Stomach (tissue), 9 donors: Measurements from ENCODE around the gene BSCL2. TPM values are rescaled to one million over a fixed set of nuclear protein-coding genes. Genes with fewer than 3 reads are reported as not detected.
"Not testable (repeated sequence)": the region's sequence is repeated elsewhere in the genome, so short reads cannot be mapped to it uniquely, and the experiment has no call there.

Experiments
- DNase-seq, 2 donors: peaks; one replicate each; pipeline versions ENCODE4 v3.0.0 to v3.0.0-alpha.2; 2013 to 2019
- H3K27ac ChIP-seq, 5 donors: fragments of 200-600 bp in 4 of 5; sonication (generic) in 4 of 5; one replicate each; pipeline ENCODE4 v1.5.1; 2013 to 2019; ENCODE audit warnings: mild to moderate bottlenecking in 1 of 5, moderate library complexity in 1 of 5
- H3K27me3 ChIP-seq, 3 donors: fragments of 200-600 bp; sonication (generic); one replicate each; pipeline ENCODE4 v1.5.1; 2017 to 2019; ENCODE audit warnings: mixed run types in 1 of 3
- H3K36me3 ChIP-seq, 4 donors: fragments of 200-600 bp; sonication (generic); 1 replicate in 3 of 4; 2 replicates in 1 of 4; pipeline ENCODE4 v1.5.1; 2016 to 2019
- H3K4me1 ChIP-seq, 4 donors: fragments of 200-600 bp; sonication (generic); one replicate each; pipeline ENCODE4 v1.5.1; 2016 to 2019
- H3K4me3 ChIP-seq, 4 donors: fragments of 200-600 bp; sonication (generic) in 3 of 4; one replicate each; pipeline ENCODE4 v1.5.1; 2016 to 2019; ENCODE audit warnings: mild to moderate bottlenecking in 1 of 4
- H3K9me3 ChIP-seq, 4 donors: fragments of 200-600 bp; sonication (generic); one replicate each; pipeline ENCODE4 v1.5.1; 2016 to 2019
- EP300 ChIP-seq: sonication (generic); formaldehyde crosslinking; IDR thresholded peaks from one replicate; pipeline ENCODE4 v1.6.1; 2017; ENCODE audit warnings: antibody characterized with exemption
- POLR2A ChIP-seq, 4 donors: fragments of 450-650 bp; IDR thresholded peaks; one replicate each; pipeline ENCODE4 v1.6.1; 2016; ENCODE audit warnings: antibody characterized with exemption in 4 of 4, control low read depth in 2 of 4, mild to moderate bottlenecking in 1 of 4, moderate library complexity in 1 of 4
- POLR2AphosphoS5 ChIP-seq, 3 donors: sonication (generic); formaldehyde crosslinking; IDR thresholded peaks; one replicate each; pipeline ENCODE4 v1.6.1; 2016; ENCODE audit warnings: antibody characterized with exemption in 3 of 3
- WGBS, 5 donors: extraction: QIAGEN DNeasy Blood & Tissue Kit in 3 of 5; methylation state at CpG; one replicate each; pipeline versions ENCODE4 v1.1.5 to v1.1.7; 2013 to 2018; 5-methylcytosine and 5-hydroxymethylcytosine counted together
- intact Hi-C: fragments of 100-400 bp; cut with DNase I; formaldehyde crosslinking; loops from one replicate; pipeline ENCODE4 v1.15.1; 2023; ENCODE audit warnings: low total_unique reads
- polyA plus RNA-seq, 3 donors: library from polyadenylated mRNA; stranded (reverse); fragments of 200-250 nt; gene quantifications; one replicate each; pipeline ENCODE4 v1.2.3, GENCODE V29; 2013
- total RNA-seq, 5 donors: library from RNA; depleted of rRNA; stranded (reverse); fragments of >200 nt; gene quantifications; one replicate each; pipeline versions ENCODE4 v1.1.0 to v1.2.3, GENCODE V29; 2014 to 2016
- TF ChIP-seq, protein P1 (sequence below), 7 experiments: fragments of 450-650 bp in 4 of 7; fragments of 200-600 bp in 3 of 7; sonication (generic) in 3 of 7; IDR thresholded peaks; one replicate each; pipeline ENCODE4 v1.5.1; 2016 to 2019; ENCODE audit warnings: antibody characterized with exemption in 7 of 7, control low read depth in 2 of 7, mild to moderate bottlenecking in 1 of 7
- donor health status: healthy with polysubstance abuse.
- donor health status: Bipolar disorder and iron deficiency.
- donor health status: healthy.

Gene BSCL2
- total and polyA plus RNA-seq, 8 donors: 29.9 to 144 (median 94.3) TPM

DNA sequence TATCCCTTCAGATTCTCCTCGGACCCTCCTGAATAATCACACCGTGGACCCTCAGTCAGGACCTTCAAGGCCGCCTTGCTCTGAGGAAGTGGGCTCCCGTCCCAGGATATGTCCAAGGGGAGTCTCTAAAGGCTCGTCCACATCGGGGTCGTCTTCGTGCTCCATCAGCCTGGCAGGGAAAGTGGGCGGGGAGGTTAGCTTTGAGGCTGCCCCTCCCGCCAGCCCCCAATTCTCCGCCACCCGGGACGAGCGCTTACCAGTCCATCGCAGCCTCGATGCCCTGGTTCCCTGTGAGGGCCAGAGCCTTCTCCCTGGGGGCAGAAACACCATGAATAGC lies 28.8 kb downstream of the BSCL2 start:
- intact Hi-C loops: no loop called here
- Histone ChIP-seq H3K27me3 (no peaks in the 10 kb centered on the region), H3K4me1 (peaks cover 20 to 56% (median 39%) of the 10 kb centered on the region in 4 donors), H3K9me3 (no peaks in the 10 kb centered on the region), H3K27ac (peak overlapping the region; percentile 91 to 95 (median 93)), H3K36me3 (peaks cover 23 to 47% (median 45%) of the 10 kb centered on the region in 4 donors), H3K4me3 (peak overlapping the region; percentile 92 to 99 (median 99))
- 2 to 4% (median 3%) methylated on average over 9 to 16 of the region's 16 CpGs for WGBS, 5 donors
- DNase-seq: no peak
- TF ChIP-seq, protein P1, sequence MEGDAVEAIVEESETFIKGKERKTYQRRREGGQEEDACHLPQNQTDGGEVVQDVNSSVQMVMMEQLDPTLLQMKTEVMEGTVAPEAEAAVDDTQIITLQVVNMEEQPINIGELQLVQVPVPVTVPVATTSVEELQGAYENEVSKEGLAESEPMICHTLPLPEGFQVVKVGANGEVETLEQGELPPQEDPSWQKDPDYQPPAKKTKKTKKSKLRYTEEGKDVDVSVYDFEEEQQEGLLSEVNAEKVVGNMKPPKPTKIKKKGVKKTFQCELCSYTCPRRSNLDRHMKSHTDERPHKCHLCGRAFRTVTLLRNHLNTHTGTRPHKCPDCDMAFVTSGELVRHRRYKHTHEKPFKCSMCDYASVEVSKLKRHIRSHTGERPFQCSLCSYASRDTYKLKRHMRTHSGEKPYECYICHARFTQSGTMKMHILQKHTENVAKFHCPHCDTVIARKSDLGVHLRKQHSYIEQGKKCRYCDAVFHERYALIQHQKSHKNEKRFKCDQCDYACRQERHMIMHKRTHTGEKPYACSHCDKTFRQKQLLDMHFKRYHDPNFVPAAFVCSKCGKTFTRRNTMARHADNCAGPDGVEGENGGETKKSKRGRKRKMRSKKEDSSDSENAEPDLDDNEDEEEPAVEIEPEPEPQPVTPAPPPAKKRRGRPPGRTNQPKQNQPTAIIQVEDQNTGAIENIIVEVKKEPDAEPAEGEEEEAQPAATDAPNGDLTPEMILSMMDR (IDR thresholded peaks at IDR 0.05): no peak
- TF ChIP-seq POLR2AphosphoS5 (IDR thresholded peaks at IDR 0.05): no peak

DNA sequence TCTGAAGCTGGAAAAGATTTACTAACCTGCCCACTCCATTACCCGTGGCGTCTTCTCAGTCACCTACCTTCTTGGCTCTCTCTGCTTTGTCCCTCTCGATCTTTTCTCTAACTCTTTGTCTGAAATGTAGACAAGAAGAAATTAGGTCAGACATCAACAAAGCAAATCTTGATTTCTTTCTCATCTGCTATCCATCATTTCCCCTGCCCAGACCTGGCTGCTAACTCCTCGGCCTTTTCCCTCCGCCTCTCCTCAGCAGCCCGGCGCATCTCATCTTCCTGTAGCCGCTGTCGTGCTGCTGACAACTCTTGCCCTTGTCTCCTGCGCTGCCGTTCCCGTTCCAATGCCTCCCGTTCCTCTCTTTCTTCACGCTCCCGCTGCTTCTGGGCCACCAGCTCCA lies 29.5 kb downstream of the BSCL2 start:
- peak overlapping the region in 3 of 4 donors; percentile 92 to 99 (median 99) for H3K4me3 ChIP-seq
- TF ChIP-seq, protein P1 (IDR thresholded peaks at IDR 0.05): no peak
- no peak for TF ChIP-seq POLR2AphosphoS5 (IDR thresholded peaks at IDR 0.05)
- TF ChIP-seq POLR2A (IDR thresholded peaks at IDR 0.05): no peak
- no peak for TF ChIP-seq EP300
- H3K36me3 ChIP-seq: peaks cover 23 to 51% (median 47%) of the 10 kb centered on the region in 4 donors
- H3K9me3 ChIP-seq: no peaks in the 10 kb centered on the region
- no peaks in the 10 kb centered on the region for H3K27me3 ChIP-seq
- no peak for DNase-seq
- H3K27ac ChIP-seq: peak overlapping the region in 4 of 5 donors; percentile 91 to 95 (median 94)
- intact Hi-C loops: no loop called here
- peaks cover 27 to 63% (median 46%) of the 10 kb centered on the region in 4 donors for H3K4me1 ChIP-seq
- WGBS, 5 donors: 72 to 79% (median 77%) methylated on average over 15 of the region's 15 CpGs

GRCh38 chr11:62677156-62677555 lies 30.1 kb downstream of the BSCL2 start:
- 56 to 67% (median 61%) methylated on average over 6 of the region's 6 CpGs for WGBS, 5 donors

GRCh38 chr11:62676698-62677097 lies 30.5 kb downstream of the BSCL2 start:
- Histone ChIP-seq H3K4me1 (peaks cover 31 to 69% (median 52%) of the 10 kb centered on the region in 4 donors), H3K4me3 (no peak overlapping the region), H3K9me3 (no peaks in the 10 kb centered on the region), H3K27ac (no peak overlapping the region), H3K27me3 (no peaks in the 10 kb centered on the region), H3K36me3 (peaks cover 23 to 51% (median 47%) of the 10 kb centered on the region in 4 donors)
- DNase-seq: no peak
- intact Hi-C loops: no loop called here
- no peak for TF ChIP-seq POLR2AphosphoS5 (IDR thresholded peaks at IDR 0.05)
- TF ChIP-seq POLR2A (IDR thresholded peaks at IDR 0.05): no peak
- TF ChIP-seq, protein P1 (IDR thresholded peaks at IDR 0.05): no peak
- TF ChIP-seq EP300: no peak
- WGBS, 5 donors: 33 to 57% (median 42%) methylated on average over 2 to 6 of the region's 6 CpGs

More at GRCh38 chr11:62677156-62677555, 30.1 kb downstream of the BSCL2 start:
- no peaks in the 10 kb centered on the region for H3K9me3 ChIP-seq
- intact Hi-C loops: no loop called here
- H3K27ac ChIP-seq: no peak overlapping the region
- no peak for TF ChIP-seq POLR2AphosphoS5 (IDR thresholded peaks at IDR 0.05)
- no peaks in the 10 kb centered on the region for H3K27me3 ChIP-seq
- H3K36me3 ChIP-seq: peaks cover 23 to 51% (median 47%) of the 10 kb centered on the region in 4 donors
- no peak for DNase-seq
- peak overlapping the region in 2 of 4 donors; percentile 92 to 99 for H3K4me3 ChIP-seq
- peaks cover 31 to 66% (median 51%) of the 10 kb centered on the region in 4 donors for H3K4me1 ChIP-seq

DNA sequence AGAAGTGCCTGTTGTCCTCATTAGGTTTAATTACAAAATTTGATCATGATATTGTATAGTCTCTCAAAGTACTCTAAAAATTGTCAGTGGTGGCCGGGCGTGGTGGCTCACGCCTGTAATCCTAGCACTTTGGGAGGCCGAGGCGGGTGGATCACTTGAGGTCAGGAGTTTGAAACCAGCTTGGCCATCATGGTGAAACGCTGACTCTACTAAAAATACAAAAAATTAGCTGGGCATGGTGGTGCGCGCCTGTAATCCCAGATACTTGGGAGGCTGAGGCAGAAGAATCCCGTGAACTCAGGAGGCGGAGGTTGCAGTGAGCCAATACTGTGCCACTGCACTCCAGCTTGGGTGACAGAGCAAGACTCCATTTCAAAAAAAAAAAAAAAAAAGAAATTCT lies 31.8 kb downstream of the BSCL2 start:
- WGBS, 5 donors: 93 to 97% (median 94%) methylated on average over 10 of the region's 10 CpGs
- H3K4me3 ChIP-seq, DNase-seq, intact Hi-C loops, H3K27me3 ChIP-seq, H3K27ac ChIP-seq, H3K9me3 ChIP-seq: not testable (repeated sequence)
- Histone ChIP-seq H3K4me1 (peaks cover 37 to 70% (median 58%) of the 10 kb centered on the region in 4 donors), H3K36me3 (peaks cover 23 to 51% (median 47%) of the 10 kb centered on the region in 4 donors)
